ENCODE data around the gene PALD1. TPM values are rescaled to one million over a fixed set of nuclear protein-coding genes. Genes with fewer than 3 reads are reported as not detected.

The PALD1 gene
- total and polyA plus RNA-seq, 2 of the 4 experiments (the other 2 are of a cell fraction), result 0.12 to 0.18 TPM

- WGBS, 2 experiments (ENCODE audit: extremely low coverage in 2 of 2, insufficient read length in 1 of 2), result 27% methylated on average over 12 of the region's 19 CpGs; no CpG with 5 or more reads in 1 of the 2 experiments
- Histone ChIP-seq H3K9ac (ENCODE audit: low read depth, low read length) (no peak overlapping the region), H3K4me2 (ENCODE audit: low read depth, low read length) (peak overlapping the region; percentile 35), H3K9me1 (ENCODE audit: insufficient read depth, low read length) (peaks cover 11% of the 10 kb centered on the region), H3K4ac (ENCODE audit: low read depth, low read length) (peak overlapping the region; percentile 63), H3K23ac (ENCODE audit: low read depth, low read length) (no peak overlapping the region), H2BK20ac (ENCODE audit: low read depth, low read length) (peak overlapping the region; percentile 41), H2BK120ac (ENCODE audit: low read depth, low read length) (peak overlapping the region; percentile 54), H3K27ac (ENCODE audit: insufficient read depth, low read length) (peak overlapping the region; percentile 35; the same call in 1 of the 2 replicates), H2AK9ac (replicated peaks; ENCODE audit: low read depth, low read length, poor library complexity) (peak overlapping the region; percentile 57), H2BK15ac (ENCODE audit: low read depth, low read length) (0 out of 3 replicates have a peak overlapping the region, but pooled peaks have one; percentile 8), H3K79me1 (ENCODE audit: low read depth in 1 of 2, low read length in 2 of 2) (no peaks in the 10 kb centered on the region), H3K9me3 (ENCODE audit: control insufficient read depth, insufficient read depth, low read length) (no peaks in the 10 kb centered on the region), H4K5ac (ENCODE audit: low read depth, low read length) (no peak overlapping the region), H3K36me3 (ENCODE audit: control insufficient read depth, insufficient read depth, low read length) (no peaks in the 10 kb centered on the region), H3K4me1 (ENCODE audit: control insufficient read depth, insufficient read depth, low read length) (peaks cover 9% of the 10 kb centered on the region), H2BK5ac (ENCODE audit: low read depth, low read length, poor library complexity, severe bottlenecking) (no peak overlapping the region), H4K91ac (ENCODE audit: insufficient read depth, low read depth, low read length) (no peak overlapping the region), H3K14ac (replicated peaks; ENCODE audit: low read depth, low read length) (0 out of 2 replicates have a peak overlapping the region, but pooled peaks have one; percentile 29), H2AFZ (replicated peaks; ENCODE audit: low read length, poor library complexity) (peak overlapping the region; percentile 77), H3K27me3 (ENCODE audit: control insufficient read depth, insufficient read depth, low read length) (no peaks in the 10 kb centered on the region), H2AK5ac (ENCODE audit: low read depth, low read length) (peak overlapping the region; percentile 25; the same call in 1 of the 2 replicates), H3K18ac (ENCODE audit: low read depth, low read length) (no peak overlapping the region), H4K8ac (ENCODE audit: low read depth in 2 of 2, low read length in 2 of 2) (peak overlapping the region in 1 of 2 experiments; percentile 43; a peak in 1 of 4 replicates), H3K4me3 (ENCODE audit: insufficient read depth, low read depth, low read length) (no peak overlapping the region), H3K56ac (ENCODE audit: extremely low read depth, insufficient read depth, low read length) (peak overlapping the region; percentile 44; the same call in 1 of the 2 replicates), H4K20me1 (ENCODE audit: insufficient read depth, low read length) (no peaks in the 10 kb centered on the region)
- no TSS peak for BruUV-seq (replicated peaks)
- ATAC-seq (ENCODE audit: low read depth) (peak; percentile 92), DNase-seq (peak; percentile 94)
- dilution Hi-C loops (cut with HindIII; ENCODE audit: low sequenced_read_pairs, unreplicated experiment), result no loop called here
- no peak for TF ChIP-seq RFX5 (IDR thresholded peaks at IDR 0.05; ENCODE audit: low read depth, low read length)
- TF ChIP-seq BHLHE40 (IDR thresholded peaks at IDR 0.05; ENCODE audit: low read depth, low read length), result peak; percentile 90; the same call in 1 of the 2 replicates
- TF ChIP-seq CEBPB (IDR thresholded peaks at IDR 0.05; ENCODE audit: low read depth, low read length), result peak; percentile 98
- 0 out of 2 replicates have a peak, but pooled peaks have one; percentile 36 for TF ChIP-seq FOS (IDR thresholded peaks at IDR 0.05; ENCODE audit: low read depth, low read length)
- ChIA-PET CTCF (interaction anchor here (0.8 to 1.4 kb wide), 3 partner anchors 90 to 332 kb away, joined by 3 read pairs; no protein-coding TSS in a partner anchor), POLR2A (ENCODE audit: unreplicated experiment) (no interaction called here)
- intact Hi-C loops (cut with micrococcal nuclease), result loop anchor here (2.0 to 5.0 kb wide), 3 partner anchors 67 to 265 kb away; partner anchors contain the start of gene ADAMTS14
- in situ Hi-C loops (cut with MboI; ENCODE audit: low sequenced_read_pairs), result loop anchor here (5.0 kb wide), 1 partner anchor 330 kb away; no protein-coding TSS in a partner anchor
These were observed 73.4 kb downstream of the PALD1 start for GRCh38 chr10:70551971-70552422.

Data from IMR-90 (cell line).